Loucy (cell line): ENCODE data around the gene CBX2.
A peak's percentile ranks its signal among the peaks of the same experiment; 100 is the strongest.

Source experiments
- H2AFZ ChIP-seq: fragments of 200-600 bp; sonication (generic); 2 replicates; pipeline ENCODE4 v1.6.0; 2016; ENCODE audit warnings: antibody characterized with exemption, mild to moderate bottlenecking, low read length, moderate library complexity
- H3F3A ChIP-seq: fragments of 200-600 bp; 2 replicates; pipeline ENCODE4 v1.6.0; 2016; ENCODE audit warnings: antibody characterized with exemption, low read depth, mild to moderate bottlenecking
- H3K27me3 ChIP-seq: fragments of 200-600 bp; sonication (generic); 2 replicates; pipeline ENCODE4 v1.6.1; 2014; ENCODE audit warnings: low read length, mild to moderate bottlenecking; ENCODE audit not compliant: insufficient read depth, poor library complexity, severe bottlenecking
- H3K36me3 ChIP-seq: fragments of 200-600 bp; sonication (generic); 2 replicates; pipeline ENCODE4 v1.6.1; 2016; ENCODE audit warnings: low read length; ENCODE audit not compliant: insufficient read depth
- H3K4me1 ChIP-seq: fragments of 200-600 bp; sonication (generic); 2 replicates; pipeline ENCODE4 v1.5.1; 2014; ENCODE audit warnings: low read length, mild to moderate bottlenecking; ENCODE audit not compliant: insufficient read depth, poor library complexity, severe bottlenecking
- H3K4me2 ChIP-seq: fragments of 200-600 bp; sonication (generic); 2 replicates; pipeline ENCODE4 v1.6.0; 2014; ENCODE audit warnings: antibody characterized with exemption, low read length, low read depth, mild to moderate bottlenecking; ENCODE audit not compliant: poor library complexity, severe bottlenecking
- H3K4me3 ChIP-seq: fragments of 200-600 bp; sonication (generic); 2 replicates; pipeline ENCODE4 v1.5.1; 2014; ENCODE audit warnings: low read length, mild to moderate bottlenecking, mixed read lengths; ENCODE audit not compliant: poor library complexity, severe bottlenecking
- H3K79me2 ChIP-seq: fragments of 200-600 bp; sonication (generic); 2 replicates; pipeline ENCODE4 v1.6.1; 2014; ENCODE audit warnings: low read length; ENCODE audit not compliant: insufficient read depth
- H3K9ac ChIP-seq: fragments of 200-600 bp; sonication (generic); 2 replicates; pipeline ENCODE4 v1.6.0; 2014; ENCODE audit warnings: mild to moderate bottlenecking, low read depth, low read length, moderate library complexity; ENCODE audit not compliant: poor library complexity, severe bottlenecking
- H3K9me2 ChIP-seq: fragments of 200-600 bp; sonication (generic); replicated peaks from 2 replicates; pipeline ENCODE4 v1.6.1; 2016; ENCODE audit warnings: low read depth, low read length, mixed read lengths
- H3K9me3 ChIP-seq: fragments of 200-600 bp; sonication (generic); 2 replicates; pipeline ENCODE4 v1.6.1; 2014; ENCODE audit warnings: mild to moderate bottlenecking, antibody characterized with exemption, low read length, low read depth; ENCODE audit not compliant: insufficient read depth
- H4K20me1 ChIP-seq: fragments of 200-600 bp; sonication (generic); 2 replicates; pipeline ENCODE4 v1.6.0; 2014; ENCODE audit warnings: antibody characterized with exemption, low read length, mild to moderate bottlenecking; ENCODE audit not compliant: insufficient read depth, poor library complexity, severe bottlenecking
- EZH2phosphoT487 ChIP-seq: fragments of 200-600 bp; IDR thresholded peaks from 2 replicates; pipeline ENCODE4 v1.6.1; 2018; ENCODE audit warnings: antibody characterized with exemption, mild to moderate bottlenecking, moderate library complexity, borderline replicate concordance
- TF ChIP-seq, protein P1 (sequence below): fragments of 200-600 bp; sonication (generic); conservative IDR thresholded peaks from 2 replicates; pipeline ENCODE4 v1.5.1; 2014; ENCODE audit warnings: mild to moderate bottlenecking, antibody characterized with exemption, low read length

CBX2 gene

DNA sequence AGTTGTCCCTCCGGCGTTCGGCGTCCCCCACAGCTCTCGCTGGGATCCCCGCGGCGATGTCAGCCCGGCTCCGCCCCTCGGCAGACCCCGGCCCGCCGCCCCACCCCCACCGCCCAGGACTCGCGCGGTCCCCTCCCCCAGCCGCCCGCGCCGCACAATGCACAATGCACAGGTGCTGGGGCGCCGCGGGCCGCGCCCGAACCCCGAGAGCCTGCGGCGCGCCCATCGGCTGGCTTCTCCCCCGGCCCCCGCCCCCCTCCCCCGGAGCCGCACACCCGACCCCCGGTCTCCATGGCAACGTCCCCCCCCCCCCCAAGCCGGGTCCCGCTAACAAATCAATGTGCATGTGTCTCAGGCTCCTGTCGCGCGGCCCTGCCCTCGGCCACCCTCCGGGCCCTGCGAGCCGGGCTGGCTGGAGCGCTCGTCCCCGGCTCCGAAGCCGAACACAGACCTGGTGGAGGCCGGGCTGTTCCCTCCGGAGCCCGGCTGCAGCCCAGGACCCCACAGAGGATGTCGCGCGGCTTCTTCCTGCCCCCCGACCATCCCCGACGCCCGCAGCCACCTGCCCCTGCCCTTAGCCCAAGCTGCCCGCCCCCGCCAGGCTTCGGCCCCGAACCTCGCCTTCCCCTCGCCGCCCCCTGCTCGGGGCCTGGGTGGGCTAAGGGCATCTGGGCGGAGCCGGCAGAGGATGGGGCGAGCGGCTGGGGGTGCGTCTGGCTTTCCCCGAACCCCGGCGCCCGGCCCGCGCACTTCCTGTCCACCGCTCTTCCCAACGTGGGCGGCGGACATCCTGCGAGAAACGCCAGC lies 19.7 kb downstream of the CBX2 start:
- no peaks in the 10 kb centered on the region for H3K27me3 ChIP-seq
- H3F3A ChIP-seq: peaks cover 3% of the 10 kb centered on the region; the same call in 1 of the 2 replicates
- peak overlapping the region; percentile 72 for H3K4me3 ChIP-seq
- H3K9ac ChIP-seq: peak overlapping the region; percentile 86
- peaks cover 34% of the 10 kb centered on the region for H4K20me1 ChIP-seq
- no peaks in the 10 kb centered on the region for H3K9me3 ChIP-seq
- peaks cover 8% of the 10 kb centered on the region; the same call in 1 of the 2 replicates for H3K36me3 ChIP-seq
- no peak for TF ChIP-seq EZH2phosphoT487
- TF ChIP-seq, protein P1, sequence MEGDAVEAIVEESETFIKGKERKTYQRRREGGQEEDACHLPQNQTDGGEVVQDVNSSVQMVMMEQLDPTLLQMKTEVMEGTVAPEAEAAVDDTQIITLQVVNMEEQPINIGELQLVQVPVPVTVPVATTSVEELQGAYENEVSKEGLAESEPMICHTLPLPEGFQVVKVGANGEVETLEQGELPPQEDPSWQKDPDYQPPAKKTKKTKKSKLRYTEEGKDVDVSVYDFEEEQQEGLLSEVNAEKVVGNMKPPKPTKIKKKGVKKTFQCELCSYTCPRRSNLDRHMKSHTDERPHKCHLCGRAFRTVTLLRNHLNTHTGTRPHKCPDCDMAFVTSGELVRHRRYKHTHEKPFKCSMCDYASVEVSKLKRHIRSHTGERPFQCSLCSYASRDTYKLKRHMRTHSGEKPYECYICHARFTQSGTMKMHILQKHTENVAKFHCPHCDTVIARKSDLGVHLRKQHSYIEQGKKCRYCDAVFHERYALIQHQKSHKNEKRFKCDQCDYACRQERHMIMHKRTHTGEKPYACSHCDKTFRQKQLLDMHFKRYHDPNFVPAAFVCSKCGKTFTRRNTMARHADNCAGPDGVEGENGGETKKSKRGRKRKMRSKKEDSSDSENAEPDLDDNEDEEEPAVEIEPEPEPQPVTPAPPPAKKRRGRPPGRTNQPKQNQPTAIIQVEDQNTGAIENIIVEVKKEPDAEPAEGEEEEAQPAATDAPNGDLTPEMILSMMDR: no peak
- H3K79me2 ChIP-seq: peaks cover 76% of the 10 kb centered on the region
- peak overlapping the region; percentile 94 for H3K4me2 ChIP-seq
- peaks cover 62% of the 10 kb centered on the region for H3K4me1 ChIP-seq
- no peak overlapping the region; the same call in 1 of the 2 replicates for H2AFZ ChIP-seq
- no peaks in the 10 kb centered on the region for H3K9me2 ChIP-seq

DNA sequence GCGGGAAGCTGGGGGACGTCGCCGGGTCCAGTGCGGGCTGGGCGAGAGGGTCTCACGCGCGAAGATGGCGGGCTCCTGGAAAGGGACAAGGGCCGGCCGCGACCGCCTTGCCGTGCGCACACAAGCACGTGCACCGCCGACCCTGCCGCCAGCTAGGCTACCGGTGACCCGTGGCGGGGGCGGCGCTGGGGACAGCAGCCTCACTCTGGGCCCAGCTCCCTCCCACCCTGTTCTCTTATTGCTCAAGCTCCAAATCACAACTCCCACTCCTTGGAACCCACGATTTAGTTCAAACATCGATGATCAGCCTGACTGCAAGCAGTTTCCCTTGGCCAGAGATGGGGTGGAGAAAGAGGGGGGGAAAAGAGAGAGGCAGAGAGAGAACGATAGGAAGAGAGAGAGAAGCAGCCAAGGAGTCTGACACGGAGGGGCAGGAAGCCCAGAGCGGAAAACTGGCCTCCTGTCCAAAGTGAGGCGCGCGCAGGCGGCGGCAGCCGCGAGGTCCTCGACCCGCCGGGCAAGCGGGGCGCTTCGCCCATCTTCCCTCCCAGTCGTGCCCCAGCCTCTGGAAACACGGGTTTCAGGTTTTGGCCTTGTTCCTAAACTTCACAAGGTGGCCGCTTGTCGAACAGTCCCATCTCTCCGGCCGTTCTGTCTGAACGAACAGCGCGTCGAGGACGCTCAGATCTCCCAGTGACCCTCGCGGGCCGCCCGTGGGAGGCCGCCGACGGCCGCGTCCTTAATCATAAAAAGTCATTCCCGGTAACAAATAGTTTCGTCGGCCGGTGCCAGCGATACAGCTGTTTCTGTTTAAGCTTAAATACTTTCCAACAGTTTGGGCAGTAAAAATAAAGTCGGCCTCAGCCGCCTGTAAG lies 20.6 kb downstream of the CBX2 start:
- no peak for TF ChIP-seq EZH2phosphoT487
- TF ChIP-seq, protein P1: no peak
- Histone ChIP-seq H3K4me2 (peak overlapping the region; percentile 94), H3K9me3 (no peaks in the 10 kb centered on the region), H3K9ac (peak overlapping the region; percentile 86), H3K27me3 (no peaks in the 10 kb centered on the region), H3K9me2 (no peaks in the 10 kb centered on the region), H3K4me3 (peak overlapping the region; percentile 72), H3K4me1 (peaks cover 65% of the 10 kb centered on the region), H3K36me3 (peaks cover 8% of the 10 kb centered on the region; the same call in 1 of the 2 replicates), H4K20me1 (peaks cover 28% of the 10 kb centered on the region), H2AFZ (peak overlapping the region; percentile 24; the same call in 1 of the 2 replicates), H3F3A (peaks cover 2% of the 10 kb centered on the region; the same call in 1 of the 2 replicates), H3K79me2 (peaks cover 77% of the 10 kb centered on the region)

DNA sequence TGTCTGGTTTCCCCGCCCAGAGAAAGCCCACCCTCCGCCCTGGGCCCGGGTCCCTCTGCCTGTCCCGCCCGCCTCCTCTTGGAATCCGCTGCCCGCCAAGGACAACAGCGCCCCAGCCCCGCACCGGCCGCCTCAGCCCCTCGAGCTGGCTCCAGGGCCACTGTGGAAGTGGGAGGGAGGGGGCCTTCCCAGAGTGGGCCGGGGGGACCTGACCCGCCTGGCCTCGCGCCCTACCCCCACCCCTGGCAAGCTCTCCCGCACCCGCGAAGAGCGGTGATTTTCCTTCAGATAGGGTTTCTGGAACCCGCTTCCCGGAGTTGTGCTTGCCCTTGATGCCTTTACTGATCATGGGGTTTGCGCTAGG lies 21.2 kb downstream of the CBX2 start:
- Histone ChIP-seq H3K27me3 (no peaks in the 10 kb centered on the region), H3K4me3 (peak overlapping the region; percentile 72), H3K79me2 (peaks cover 77% of the 10 kb centered on the region), H3K9me3 (no peaks in the 10 kb centered on the region), H4K20me1 (peaks cover 23% of the 10 kb centered on the region), H3K9me2 (no peaks in the 10 kb centered on the region), H3K4me2 (peak overlapping the region; percentile 94), H3K9ac (peak overlapping the region; percentile 86), H2AFZ (no peak overlapping the region), H3K36me3 (peaks cover 8% of the 10 kb centered on the region; the same call in 1 of the 2 replicates), H3F3A (no peaks in the 10 kb centered on the region), H3K4me1 (peaks cover 64% of the 10 kb centered on the region)
- TF ChIP-seq, protein P1: no peak
- no peak for TF ChIP-seq EZH2phosphoT487
